NOMO-1 (cell line): ENCODE data around the gene SNRPB.
"Not testable (repeated sequence)": the region's sequence is repeated elsewhere in the genome, so short reads cannot be mapped to it uniquely, and the experiment has no call there.

ENCODE experiments used
- DNase-seq, 2 experiments: peaks; one replicate each; lab custom pipeline; 2025; ENCODE audit not compliant: unreplicated experiment in 2 of 2; lab: John Stamatoyannopoulos, UW

The SNRPB gene

DNA sequence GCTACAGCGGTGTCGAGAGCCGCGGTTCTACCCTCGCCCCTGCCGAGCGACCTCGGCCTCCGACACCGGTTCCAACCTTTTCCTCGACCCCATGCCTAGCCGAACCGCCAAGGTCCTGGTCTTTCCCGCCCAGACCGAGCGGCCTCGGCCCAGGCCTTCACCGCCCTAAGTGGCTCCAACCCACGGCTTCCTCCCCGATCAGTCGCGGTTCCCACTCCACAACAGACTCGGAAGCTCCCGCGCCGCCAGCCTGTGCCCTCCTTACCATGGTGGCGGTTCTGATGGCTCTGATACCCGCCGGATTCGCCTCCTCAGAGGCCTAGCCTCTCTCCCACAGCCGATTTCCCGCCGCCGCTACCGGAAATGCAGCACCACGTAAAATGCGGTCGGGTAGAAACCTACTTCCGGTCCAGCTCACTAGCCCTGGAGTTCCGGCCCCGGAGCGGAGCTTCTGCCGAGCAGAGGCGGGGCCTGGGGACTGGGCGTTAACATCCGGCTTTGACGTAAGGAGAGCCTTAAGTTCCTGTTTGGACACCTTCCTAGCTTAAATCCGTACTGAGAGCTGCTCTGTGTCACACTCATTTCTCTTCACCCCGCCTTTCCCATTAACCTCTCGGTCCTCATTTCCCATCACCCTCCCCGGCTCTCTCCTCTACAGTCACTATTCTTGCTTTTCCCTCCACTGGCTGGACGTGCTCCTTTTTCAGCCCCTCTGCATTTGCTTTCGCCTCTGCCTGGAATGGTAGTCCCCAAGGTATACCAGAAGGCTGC lies at the start of gene SNRPB:
SNRPB (minus strand) TSS at position 367 of the 771 bp plus-strand sequence; CDS start at position 268, 99 bp downstream.
- peak; percentile 96 to 98 for DNase-seq

DNA sequence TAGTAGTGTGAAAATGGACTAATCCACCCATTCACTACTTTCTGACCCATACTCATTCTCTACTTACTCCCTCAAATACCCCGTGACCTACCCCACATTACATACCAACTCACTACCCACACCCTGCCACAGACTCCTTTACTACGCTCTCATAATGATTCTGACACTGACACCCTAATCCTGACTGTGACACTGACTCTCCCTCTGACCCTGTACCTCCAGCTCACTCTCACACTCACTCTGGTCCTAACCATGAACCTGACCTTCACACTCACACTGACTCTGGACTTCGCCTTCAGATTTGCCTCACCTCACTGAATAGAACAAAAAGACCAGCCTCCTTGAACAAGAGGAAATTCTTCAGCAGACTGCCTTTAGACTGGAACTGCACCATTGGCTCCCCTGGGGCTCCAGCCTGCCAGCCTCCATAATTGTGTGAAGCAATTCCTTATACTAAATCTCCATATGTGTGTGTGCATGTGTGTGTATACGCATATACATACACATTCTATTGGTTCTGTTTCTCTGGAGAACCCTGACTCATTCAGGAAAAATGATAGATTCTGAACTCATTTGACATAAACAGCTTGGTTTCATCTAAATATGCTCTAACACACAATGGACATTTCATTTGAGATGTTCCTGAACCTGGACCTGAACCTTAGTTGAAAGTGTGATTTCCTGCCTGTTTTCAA lies 48.7 kb upstream of the SNRPB start:
- no peak for DNase-seq

- DNase-seq, result no peak
These were observed 48.0 kb upstream of the SNRPB start for GRCh38 chr20:2518558-2518957.

DNA sequence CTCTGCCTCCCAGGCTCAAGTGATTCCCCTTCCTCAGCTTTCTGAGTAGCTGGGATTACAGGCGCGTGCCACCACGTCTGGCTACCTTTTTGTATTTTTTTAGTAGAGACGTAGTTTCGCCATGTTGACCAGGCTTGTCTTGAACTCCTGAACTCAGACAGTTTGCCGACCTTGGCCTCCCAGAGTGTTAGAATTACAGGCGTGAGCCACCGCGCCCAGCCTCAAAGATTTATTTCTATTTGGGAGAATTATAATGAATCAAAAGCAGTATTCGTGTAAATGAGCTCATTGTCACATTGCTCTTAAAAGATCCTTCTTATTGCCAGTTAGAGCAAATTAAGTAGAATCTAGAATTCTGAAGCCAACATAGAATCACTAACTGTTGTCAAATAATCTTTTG lies 47.5 kb upstream of the SNRPB start:
- DNase-seq, result no peak

DNA sequence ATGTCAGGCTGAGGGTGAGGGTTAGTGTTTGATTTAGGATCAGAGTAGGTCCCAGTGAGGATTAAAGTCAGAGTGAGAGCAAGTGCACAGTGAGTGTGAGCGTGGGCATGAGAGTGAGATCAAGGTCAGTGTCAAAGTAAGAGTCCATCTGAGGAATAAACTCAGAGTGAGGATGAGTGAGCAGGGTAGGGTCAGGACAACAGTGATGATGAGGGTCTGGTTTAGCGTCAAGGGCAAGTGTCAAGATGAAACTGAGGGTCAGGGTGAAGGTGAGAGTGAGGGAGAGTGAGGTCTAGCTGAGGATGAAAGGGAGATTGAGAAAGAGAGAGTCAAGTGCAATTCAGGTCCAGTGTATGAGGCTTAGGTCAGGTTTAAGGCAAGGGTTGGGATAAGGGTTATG lies 45.8 kb upstream of the SNRPB start:
- no peak for DNase-seq

DNA sequence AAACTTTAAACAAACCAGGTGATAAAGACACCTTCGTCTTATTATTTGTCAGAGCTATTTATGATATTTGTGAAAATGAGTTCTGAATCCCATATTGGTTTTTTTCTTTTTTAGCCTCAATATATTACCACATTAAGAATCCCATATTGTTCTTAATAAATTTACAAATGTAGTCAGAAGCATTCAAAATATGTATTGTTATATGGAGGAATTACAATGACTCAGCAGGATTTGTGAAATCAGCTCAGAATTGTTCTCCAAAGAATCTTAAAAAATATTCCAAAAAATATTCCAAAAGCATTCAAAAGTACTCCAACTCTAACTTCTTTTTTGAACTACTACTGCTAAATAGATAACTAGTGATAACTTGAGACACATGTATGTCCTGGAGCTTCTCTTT lies 44.6 kb upstream of the SNRPB start:
- no peak for DNase-seq

- DNase-seq, result no peak
These were observed 39.2 kb upstream of the SNRPB start for GRCh38 chr20:2509794-2510193.

GRCh38 chr20:2509468-2509781 lies 38.8 kb upstream of the SNRPB start:
- DNase-seq, result no peak

- DNase-seq, result peak; percentile 88 to 92
These were observed 38.3 kb upstream of the SNRPB start, which contains the start of gene ZNF343 for GRCh38 chr20:2508631-2509467. Gene ZNF343 (minus strand): TSS chr20:2508915. CDS start chr20:2493895, 15,020 bp downstream.

DNA sequence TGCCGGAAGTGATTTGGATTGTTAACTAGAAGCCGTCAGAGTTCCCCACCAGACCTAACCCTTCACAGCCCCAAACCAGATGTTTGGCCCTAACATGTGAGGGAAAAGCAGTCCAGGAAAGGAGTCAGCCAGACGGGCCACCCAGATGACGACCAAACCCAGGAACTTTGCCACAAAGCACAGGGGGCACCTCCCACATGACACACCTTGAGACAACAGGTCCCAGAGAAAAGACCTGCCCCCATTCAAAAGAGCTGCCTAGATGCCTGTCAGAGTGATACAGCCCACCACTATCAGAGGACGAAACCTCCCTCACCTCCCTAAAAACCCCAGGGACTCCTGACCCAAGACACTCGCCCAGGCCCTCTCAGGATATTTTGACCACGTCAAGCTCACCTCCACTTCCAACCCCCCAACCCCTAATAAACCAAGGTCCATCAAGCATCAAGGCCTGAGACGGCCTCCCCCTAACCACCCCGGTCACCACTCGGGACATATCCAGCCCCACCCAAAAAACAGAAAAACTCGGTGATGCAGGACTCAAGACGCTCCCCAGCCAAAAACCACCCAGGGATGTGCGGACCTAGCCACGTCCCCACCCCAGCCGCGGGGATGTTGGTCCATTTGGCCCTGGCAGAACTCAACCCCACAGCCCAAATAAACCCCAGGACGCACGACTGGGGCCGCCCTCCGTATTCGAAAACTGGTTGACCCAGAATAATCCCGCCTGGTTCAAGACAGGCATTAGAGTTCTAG lies 37.5 kb upstream of the SNRPB start:
- DNase-seq, result no peak

DNA sequence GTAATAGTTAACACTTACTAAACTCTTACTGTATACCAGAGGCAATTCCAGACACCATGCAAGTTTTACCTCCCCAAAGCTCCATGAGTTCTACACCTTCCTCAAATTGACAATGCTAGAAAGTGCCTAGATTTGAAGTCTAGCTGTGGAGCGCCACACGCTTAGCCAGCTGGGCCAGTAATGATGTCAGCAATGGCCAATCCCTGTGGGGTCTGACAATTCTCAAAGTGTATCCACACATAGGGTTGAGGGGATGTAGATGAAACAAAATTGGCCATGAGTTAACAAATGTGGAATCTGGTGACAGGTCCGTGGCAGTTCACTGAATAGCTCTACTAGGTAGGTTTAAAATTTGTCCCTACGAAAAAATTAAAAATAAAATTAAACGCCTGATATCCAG lies 36.9 kb upstream of the SNRPB start:
- no peak for DNase-seq

GRCh38 chr20:2506426-2506825 lies 35.8 kb upstream of the SNRPB start:
- DNase-seq, result not testable (repeated sequence)

- not testable (repeated sequence) for DNase-seq
These were observed 34.2 kb upstream of the SNRPB start for GRCh38 chr20:2504803-2505202.

- DNase-seq, result not testable (repeated sequence)
These were observed 32.3 kb upstream of the SNRPB start for GRCh38 chr20:2502808-2503384.

GRCh38 chr20:2485661-2486060 lies 15.1 kb upstream of the SNRPB start:
- no peak for DNase-seq

GRCh38 chr20:2485080-2485479 lies 14.5 kb upstream of the SNRPB start:
- no peak for DNase-seq

DNA sequence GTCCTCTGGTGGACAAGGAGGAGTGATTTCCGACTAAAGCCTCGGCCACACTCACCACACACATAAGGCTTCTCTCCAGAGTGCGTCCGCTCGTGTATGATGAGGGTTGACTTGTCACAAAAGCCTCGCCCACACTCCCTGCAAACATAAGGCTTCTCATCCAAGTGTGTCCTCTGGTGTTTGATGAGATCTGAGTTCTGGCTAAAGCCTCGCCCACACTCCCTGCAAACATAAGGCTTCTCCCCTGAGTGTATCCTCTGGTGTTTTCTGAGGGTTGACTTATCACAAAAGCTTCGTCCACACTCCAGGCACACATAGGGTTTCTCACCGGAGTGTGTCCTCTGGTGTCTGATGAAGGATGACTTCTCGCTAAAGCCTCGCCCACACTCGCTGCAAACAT lies 12.9 kb upstream of the SNRPB start:
- DNase-seq, result no peak

DNA sequence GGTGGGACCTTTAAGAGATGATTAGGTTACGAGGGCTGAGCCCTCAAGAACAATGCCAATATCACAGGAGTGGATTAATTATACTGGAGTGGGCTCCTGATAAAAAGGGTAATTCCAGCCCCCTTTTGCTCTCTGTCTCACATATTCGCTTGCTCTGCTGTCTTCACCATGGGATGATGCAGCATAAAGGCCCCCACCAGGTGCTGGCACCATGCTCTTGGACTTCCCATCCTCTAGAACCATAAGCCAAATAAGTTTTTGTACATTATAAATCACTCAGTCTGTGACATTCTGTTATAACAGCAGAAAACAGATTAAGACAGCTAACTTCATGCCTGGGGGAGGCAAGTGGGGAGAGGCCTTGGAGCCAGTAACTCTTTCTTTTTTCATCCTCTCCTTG lies 9.8 kb upstream of the SNRPB start:
- DNase-seq, result no peak

GRCh38 chr20:2476742-2477615 lies 6.4 kb upstream of the SNRPB start:
- DNase-seq, result no peak
